Osteocyte (in vitro differentiated cells): ENCODE data around the gene THAP11. TPM values are rescaled to one million over a fixed set of nuclear protein-coding genes. Genes with fewer than 3 reads are reported as not detected.

Experiments used
- DNase-seq: peaks from one replicate; pipeline ENCODE4 v3.0.0; 2021; ENCODE audit warnings: mixed read lengths; ENCODE audit not compliant: unreplicated experiment; ENCODE audit errors: extremely low spot score
- H3K27ac Mint-ChIP-seq: one replicate; pipeline ENCODE4 v1.8.0; 2021; ENCODE audit warnings: mild to moderate bottlenecking, mixed read lengths; ENCODE audit not compliant: unreplicated experiment
- H3K27me3 Mint-ChIP-seq: one replicate; pipeline ENCODE4 v1.8.0; 2021; ENCODE audit warnings: mixed read lengths; ENCODE audit not compliant: unreplicated experiment
- H3K36me3 Mint-ChIP-seq: one replicate; pipeline ENCODE4 v1.8.0; 2021; ENCODE audit warnings: mixed read lengths; ENCODE audit not compliant: unreplicated experiment
- H3K4me1 Mint-ChIP-seq: one replicate; pipeline ENCODE4 v1.8.0; 2021; ENCODE audit warnings: mixed read lengths; ENCODE audit not compliant: unreplicated experiment
- H3K4me3 Mint-ChIP-seq: one replicate; pipeline ENCODE4 v1.8.0; 2021; ENCODE audit warnings: mild to moderate bottlenecking, moderate library complexity, mixed read lengths; ENCODE audit not compliant: unreplicated experiment
- H3K9me3 Mint-ChIP-seq: one replicate; pipeline ENCODE4 v1.8.0; 2021; ENCODE audit warnings: mixed read lengths; ENCODE audit not compliant: unreplicated experiment
- total RNA-seq: library from RNA; stranded (reverse); gene quantifications from 2 replicates; pipeline ENCODE4 v1.2.1, GENCODE V29; 2021
- TF ChIP-seq, protein P1 (sequence below): fragments of 200-600 bp; sonication (generic); IDR thresholded peaks from 2 replicates; pipeline ENCODE4 v1.5.0; 2021; ENCODE audit warnings: antibody characterized with exemption, mild to moderate bottlenecking, moderate library complexity

The THAP11 gene
- total RNA-seq, 1 donor from 2014 or later, result 30.0 TPM

DNA sequence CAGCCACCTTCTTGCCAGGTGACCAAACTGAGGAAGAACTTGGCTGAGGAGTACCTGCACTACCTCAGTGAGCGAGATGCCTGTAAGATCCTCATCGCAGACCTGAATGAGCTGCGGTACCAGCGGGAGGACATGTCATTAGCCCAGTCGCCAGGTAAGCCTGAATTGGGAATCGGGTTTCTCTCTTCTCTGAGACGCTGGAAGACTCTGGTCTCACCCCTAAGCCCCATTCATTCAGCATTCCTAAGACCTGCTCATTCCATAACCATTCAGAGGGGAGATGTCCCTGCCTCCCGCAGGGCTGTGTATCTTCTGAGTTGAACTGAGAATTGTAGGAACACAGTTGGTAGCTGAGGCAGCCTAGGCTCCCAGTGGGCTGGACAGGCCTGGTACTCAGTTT, 17.0 kb upstream of the THAP11 start:
- Mint-ChIP-seq H3K27ac (no peak overlapping the region), H3K4me3 (no peak overlapping the region), H3K36me3 (peaks cover 10% of the 10 kb centered on the region), H3K9me3 (no peaks in the 10 kb centered on the region), H3K27me3 (no peaks in the 10 kb centered on the region), H3K4me1 (no peaks in the 10 kb centered on the region)
- no peak for DNase-seq
- TF ChIP-seq, protein P1, sequence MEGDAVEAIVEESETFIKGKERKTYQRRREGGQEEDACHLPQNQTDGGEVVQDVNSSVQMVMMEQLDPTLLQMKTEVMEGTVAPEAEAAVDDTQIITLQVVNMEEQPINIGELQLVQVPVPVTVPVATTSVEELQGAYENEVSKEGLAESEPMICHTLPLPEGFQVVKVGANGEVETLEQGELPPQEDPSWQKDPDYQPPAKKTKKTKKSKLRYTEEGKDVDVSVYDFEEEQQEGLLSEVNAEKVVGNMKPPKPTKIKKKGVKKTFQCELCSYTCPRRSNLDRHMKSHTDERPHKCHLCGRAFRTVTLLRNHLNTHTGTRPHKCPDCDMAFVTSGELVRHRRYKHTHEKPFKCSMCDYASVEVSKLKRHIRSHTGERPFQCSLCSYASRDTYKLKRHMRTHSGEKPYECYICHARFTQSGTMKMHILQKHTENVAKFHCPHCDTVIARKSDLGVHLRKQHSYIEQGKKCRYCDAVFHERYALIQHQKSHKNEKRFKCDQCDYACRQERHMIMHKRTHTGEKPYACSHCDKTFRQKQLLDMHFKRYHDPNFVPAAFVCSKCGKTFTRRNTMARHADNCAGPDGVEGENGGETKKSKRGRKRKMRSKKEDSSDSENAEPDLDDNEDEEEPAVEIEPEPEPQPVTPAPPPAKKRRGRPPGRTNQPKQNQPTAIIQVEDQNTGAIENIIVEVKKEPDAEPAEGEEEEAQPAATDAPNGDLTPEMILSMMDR, result no peak

DNA sequence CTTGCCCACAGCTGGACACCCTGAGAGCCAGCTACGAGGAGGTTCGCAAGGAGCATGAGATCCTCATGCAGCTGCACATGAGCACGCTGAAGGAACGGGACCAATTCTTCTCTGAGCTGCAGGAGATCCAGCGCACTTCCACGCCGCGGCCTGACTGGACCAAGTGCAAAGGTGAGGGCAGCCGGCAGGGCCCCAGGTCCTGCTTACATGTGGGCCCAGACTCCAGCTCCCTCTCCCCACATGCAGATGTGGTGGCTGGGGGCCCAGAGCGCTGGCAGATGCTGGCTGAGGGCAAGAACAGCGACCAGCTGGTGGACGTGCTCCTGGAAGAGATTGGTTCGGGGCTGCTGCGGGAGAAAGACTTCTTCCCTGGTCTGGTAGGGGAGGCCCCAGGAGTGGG, 16.2 kb upstream of the THAP11 start:
- no peak for DNase-seq
- H3K27ac Mint-ChIP-seq, result no peak overlapping the region
- peaks cover 13% of the 10 kb centered on the region for H3K36me3 Mint-ChIP-seq
- no peaks in the 10 kb centered on the region for H3K27me3 Mint-ChIP-seq
- H3K4me3 Mint-ChIP-seq, result no peak overlapping the region
- no peaks in the 10 kb centered on the region for H3K4me1 Mint-ChIP-seq
- TF ChIP-seq, protein P1, result no peak
- H3K9me3 Mint-ChIP-seq, result no peaks in the 10 kb centered on the region

DNA sequence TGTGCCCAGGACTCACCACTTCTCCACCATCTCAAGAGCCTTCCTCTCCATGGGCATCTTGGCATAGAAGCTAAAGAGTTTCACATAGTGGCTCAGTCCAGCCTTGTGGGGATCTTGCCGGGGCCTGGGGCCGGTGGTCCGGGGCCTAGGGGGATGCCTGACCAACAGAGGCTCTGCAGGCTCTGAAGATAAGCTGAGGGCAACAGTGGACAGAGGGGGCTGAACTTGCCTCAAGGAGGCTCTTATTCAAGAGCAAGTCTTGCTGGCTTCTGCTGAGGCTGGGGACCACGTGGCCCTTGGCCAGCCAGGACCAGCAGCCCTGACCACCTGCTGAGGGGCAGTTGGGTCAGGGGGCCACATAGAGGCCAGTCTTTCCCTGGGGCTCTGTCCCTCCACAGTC, 13.5 kb upstream of the THAP11 start:
- Mint-ChIP-seq H3K27ac (no peak overlapping the region), H3K27me3 (no peaks in the 10 kb centered on the region), H3K4me3 (no peak overlapping the region), H3K9me3 (no peaks in the 10 kb centered on the region), H3K36me3 (peaks cover 14% of the 10 kb centered on the region), H3K4me1 (peaks cover 8% of the 10 kb centered on the region)
- TF ChIP-seq, protein P1, result no peak
- DNase-seq, result no peak

DNA sequence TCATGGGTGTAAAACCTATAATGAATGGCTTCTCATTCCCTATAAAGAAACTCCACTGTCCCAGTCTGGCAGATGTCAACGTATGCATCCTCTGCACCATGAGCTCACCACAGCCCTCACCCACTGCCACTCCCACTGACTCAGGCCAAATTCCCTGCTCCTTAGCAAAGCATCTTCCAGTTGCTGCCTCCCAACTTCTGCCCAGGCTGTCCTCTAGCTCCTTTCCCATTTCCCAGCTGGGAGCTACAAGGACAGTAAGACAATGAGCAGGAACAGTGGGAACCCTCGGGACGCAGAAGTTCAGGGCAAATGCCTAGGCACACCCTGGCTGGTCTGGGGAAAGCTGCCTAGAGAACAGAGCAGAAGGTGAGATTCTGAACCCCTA, 9.1 kb upstream of the THAP11 start:
- TF ChIP-seq, protein P1, result no peak
- peak overlapping the region; percentile 68 for H3K27ac Mint-ChIP-seq
- no peak for DNase-seq
- no peaks in the 10 kb centered on the region for H3K9me3 Mint-ChIP-seq
- H3K27me3 Mint-ChIP-seq, result no peaks in the 10 kb centered on the region
- peaks cover 14% of the 10 kb centered on the region for H3K36me3 Mint-ChIP-seq
- peaks cover 10% of the 10 kb centered on the region for H3K4me1 Mint-ChIP-seq
- peak overlapping the region; percentile 90 for H3K4me3 Mint-ChIP-seq

DNA sequence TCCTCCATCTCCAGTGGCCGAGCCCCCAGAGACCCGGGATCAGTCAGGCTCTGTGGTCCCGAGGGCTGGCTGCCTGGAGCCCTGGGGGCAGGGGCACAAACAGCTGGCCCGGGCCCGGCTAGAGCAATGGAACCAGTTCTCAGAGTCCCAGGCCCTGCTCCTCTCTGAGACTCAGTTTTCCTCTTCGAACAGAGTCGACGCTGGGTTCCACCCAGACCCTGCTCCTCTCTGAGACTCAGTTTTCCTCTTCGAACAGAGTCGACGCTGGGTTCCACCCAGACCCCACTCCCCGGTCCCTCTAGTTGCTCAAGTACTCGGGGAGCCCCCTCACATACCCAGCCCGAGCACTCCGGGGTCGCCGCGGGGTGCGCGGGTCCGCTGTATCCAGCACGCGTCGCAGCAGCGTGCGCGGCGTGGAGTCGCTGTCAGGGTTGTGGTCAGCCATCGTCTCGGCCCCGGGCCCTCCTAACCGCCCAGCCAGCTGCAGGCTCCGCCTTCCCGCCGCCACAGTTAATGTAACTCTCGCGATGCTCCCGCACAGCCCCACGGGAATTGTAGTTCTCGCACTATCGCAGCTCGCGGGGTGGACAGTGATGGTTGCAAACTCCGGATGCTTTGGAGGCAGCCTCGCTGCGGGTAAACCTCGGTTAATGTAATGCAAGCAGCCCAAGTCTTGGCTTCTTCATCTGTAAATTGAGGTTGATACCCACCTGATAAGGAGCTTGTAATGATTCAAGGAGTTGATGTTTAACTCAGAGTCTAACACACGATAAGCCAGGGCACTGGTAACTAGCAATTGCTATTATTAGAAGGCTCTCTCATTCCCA, 8.5 kb upstream of the THAP11 start:
- H3K36me3 Mint-ChIP-seq, result peaks cover 13% of the 10 kb centered on the region
- H3K27ac Mint-ChIP-seq, result peak overlapping the region; percentile 68
- peaks cover 10% of the 10 kb centered on the region for H3K4me1 Mint-ChIP-seq
- no peaks in the 10 kb centered on the region for H3K9me3 Mint-ChIP-seq
- TF ChIP-seq, protein P1, result no peak
- H3K4me3 Mint-ChIP-seq, result peak overlapping the region; percentile 90
- DNase-seq, result peak; percentile 98
- H3K27me3 Mint-ChIP-seq, result no peaks in the 10 kb centered on the region
